Body of pancreas (tissue), 4 donors: ENCODE results near the gene ALCAM.

Experiments used
- CTCF ChIP-seq, 7 experiments: fragments of 450-650 bp in 4 of 7; fragments of 200-600 bp in 3 of 7; sonication (generic) in 3 of 7; IDR thresholded peaks; one replicate each; pipeline ENCODE4 v1.5.1; 2016 to 2019; ENCODE audit warnings: antibody characterized with exemption in 7 of 7
- POLR2A ChIP-seq, 3 donors: fragments of 450-650 bp; IDR thresholded peaks; one replicate each; pipeline ENCODE4 v1.6.1; 2016; ENCODE audit warnings: antibody characterized with exemption in 3 of 3, mild to moderate bottlenecking in 2 of 3

GRCh38 chr3:105348307-105348706 lies 18.4 kb upstream of the ALCAM start:
- TF ChIP-seq CTCF (IDR thresholded peaks at IDR 0.05) = no peak
- TF ChIP-seq POLR2A (IDR thresholded peaks at IDR 0.05) = no peak
